Inflammatory macrophage treated with lipopolysaccharide for 1 hour (primary cell): ENCODE data around the gene LMO2.
A peak's percentile ranks its signal among the peaks of the same experiment; 100 is the strongest.
"Not testable (repeated sequence)": the region's sequence is repeated elsewhere in the genome, so short reads cannot be mapped to it uniquely, and the experiment has no call there.

Source experiments
- DNase-seq, 2 donors: peaks; one replicate each; pipeline ENCODE4 v3.0.0-alpha.2; 2020 to 2022

Gene LMO2

GRCh38 chr11:33891714-33892327 is at the start of gene LMO2:
Gene LMO2 (minus strand): TSS chr11:33892076. CDS start chr11:33869716, 22,360 bp downstream.
- DNase-seq: no peak

- no peak for DNase-seq
Observed at GRCh38 chr11:33940538-33940815, 48.6 kb upstream of the LMO2 start.

- no peak for DNase-seq
Observed at GRCh38 chr11:33936725-33937604, 45.1 kb upstream of the LMO2 start.

- DNase-seq: no peak
Observed at GRCh38 chr11:33935461-33936456, 43.9 kb upstream of the LMO2 start.

- DNase-seq: no peak
Observed at GRCh38 chr11:33935005-33935404, 43.1 kb upstream of the LMO2 start.

GRCh38 chr11:33934450-33934849 is 42.6 kb upstream of the LMO2 start:
- no peak for DNase-seq

GRCh38 chr11:33933602-33934001 is 41.7 kb upstream of the LMO2 start:
- DNase-seq: no peak

GRCh38 chr11:33932721-33933120 is 40.8 kb upstream of the LMO2 start:
- DNase-seq: no peak

- DNase-seq: not testable (repeated sequence)
Observed at GRCh38 chr11:33931739-33932366, 40.0 kb upstream of the LMO2 start.

- peak; percentile 24 to 51 for DNase-seq
Observed at GRCh38 chr11:33931067-33931466, 39.2 kb upstream of the LMO2 start.

- peak; percentile 89 to 94 for DNase-seq
Observed at GRCh38 chr11:33930317-33931021, 38.6 kb upstream of the LMO2 start.

- DNase-seq: no peak
Observed at GRCh38 chr11:33928564-33928963, 36.7 kb upstream of the LMO2 start.

- DNase-seq: no peak
Observed at GRCh38 chr11:33926671-33927552, 35.0 kb upstream of the LMO2 start.

GRCh38 chr11:33924341-33924740 is 32.5 kb upstream of the LMO2 start:
- DNase-seq: no peak

GRCh38 chr11:33923626-33924025 is 31.8 kb upstream of the LMO2 start:
- no peak for DNase-seq

GRCh38 chr11:33920838-33921613 is 29.1 kb upstream of the LMO2 start:
- DNase-seq: peak; percentile 77 to 79

- DNase-seq: peak in 1 of 2 donors; percentile 42
Observed at GRCh38 chr11:33919645-33920044, 27.8 kb upstream of the LMO2 start.

GRCh38 chr11:33917402-33917801 is 25.5 kb upstream of the LMO2 start:
- not testable (repeated sequence) for DNase-seq

- DNase-seq: no peak
Observed at GRCh38 chr11:33916736-33917135, 24.9 kb upstream of the LMO2 start.

GRCh38 chr11:33915526-33915925 is 23.6 kb upstream of the LMO2 start:
- no peak for DNase-seq
